Liver (tissue), 9 donors: ENCODE measurements around the gene CHPT1. TPM values are rescaled to one million over a fixed set of nuclear protein-coding genes. Genes with fewer than 3 reads are reported as not detected.

Experiments used
- DNase-seq: peaks from one replicate; pipeline ENCODE4 v3.0.0-alpha.2; 2017; ENCODE audit warnings: low spot score
- H3K27ac ChIP-seq, 2 donors: one replicate each; pipeline ENCODE4 v1.7.0; 2013; ENCODE audit warnings: inconsistent platforms in 2 of 2, low read length in 2 of 2, control low read depth in 1 of 2, low read depth in 1 of 2, mild to moderate bottlenecking in 1 of 2
- H3K27me3 ChIP-seq, 4 donors: one replicate each; pipeline versions ENCODE4 v1.6.1 to v1.7.0; 2013; ENCODE audit warnings: low read length in 3 of 4, inconsistent platforms in 1 of 4, mild to moderate bottlenecking in 1 of 4, moderate library complexity in 1 of 4; ENCODE audit not compliant: control insufficient read depth in 4 of 4, insufficient read depth in 4 of 4
- H3K36me3 ChIP-seq, 4 donors: one replicate each; pipeline versions ENCODE4 v1.6.1 to v1.7.0; 2013; ENCODE audit warnings: low read length in 3 of 4, mild to moderate bottlenecking in 3 of 4, low read depth in 1 of 4, moderate library complexity in 1 of 4; ENCODE audit not compliant: control insufficient read depth in 4 of 4, insufficient read depth in 3 of 4
- H3K4me1 ChIP-seq, 4 donors: one replicate each; pipeline versions ENCODE4 v1.6.1 to v1.7.0; 2013; ENCODE audit warnings: low read length in 3 of 4, mild to moderate bottlenecking in 3 of 4, moderate library complexity in 1 of 4; ENCODE audit not compliant: control insufficient read depth in 4 of 4, insufficient read depth in 4 of 4
- H3K4me3 ChIP-seq, 3 donors: one replicate each; pipeline versions ENCODE4 v1.6.1 to v1.7.0; 2013; ENCODE audit warnings: low read length in 3 of 3, control low read depth in 1 of 3, low read depth in 1 of 3, mild to moderate bottlenecking in 1 of 3
- H3K9ac ChIP-seq, 2 donors: one replicate each; pipeline ENCODE4 v1.7.0; 2013; ENCODE audit warnings: low read length in 2 of 2, mild to moderate bottlenecking in 2 of 2, moderate library complexity in 2 of 2, control low read depth in 1 of 2, low read depth in 1 of 2
- H3K9me3 ChIP-seq, 4 donors: one replicate each; pipeline versions ENCODE4 v1.6.1 to v1.7.0; 2013; ENCODE audit warnings: low read length in 3 of 4; ENCODE audit not compliant: control insufficient read depth in 4 of 4
- EGR1 ChIP-seq, 2 donors: IDR thresholded peaks; 2 replicates each; pipeline ENCODE4 v1.6.1; 2016 to 2018; ENCODE audit warnings: antibody characterized with exemption in 2 of 2, low read depth in 2 of 2
- FOXA1 ChIP-seq: IDR thresholded peaks from 2 replicates; pipeline ENCODE4 v1.6.1; 2016; ENCODE audit warnings: antibody characterized with exemption
- FOXA2 ChIP-seq: IDR thresholded peaks from 2 replicates; pipeline ENCODE4 v1.6.1; 2016; ENCODE audit warnings: antibody characterized with exemption
- GABPA ChIP-seq, 2 donors: IDR thresholded peaks in 1 of 2; conservative IDR thresholded peaks in 1 of 2; 2 replicates each; pipeline ENCODE4 v1.6.1; 2016; ENCODE audit warnings: antibody characterized with exemption in 2 of 2, mild to moderate bottlenecking in 1 of 2, moderate library complexity in 1 of 2
- HNF4A ChIP-seq, 2 donors: conservative IDR thresholded peaks; 2 replicates each; pipeline ENCODE4 v1.6.1; 2016; ENCODE audit warnings: antibody characterized with exemption in 2 of 2, mild to moderate bottlenecking in 2 of 2
- HNF4G ChIP-seq: IDR thresholded peaks from 2 replicates; pipeline ENCODE4 v1.6.1; 2016; ENCODE audit warnings: antibody characterized with exemption
- JUND ChIP-seq, 2 donors: IDR thresholded peaks; 2 replicates each; pipeline ENCODE4 v1.6.1; 2016; ENCODE audit warnings: antibody characterized with exemption in 2 of 2
- NR2F2 ChIP-seq: IDR thresholded peaks from 2 replicates; pipeline ENCODE4 v1.6.1; 2016; ENCODE audit warnings: antibody characterized with exemption
- RAD21 ChIP-seq, 2 donors: IDR thresholded peaks; 2 replicates each; pipeline ENCODE4 v1.6.1; 2016; ENCODE audit warnings: antibody characterized with exemption in 2 of 2, mild to moderate bottlenecking in 2 of 2
- RXRA ChIP-seq, 2 donors: IDR thresholded peaks; 2 replicates each; pipeline ENCODE4 v1.6.1; 2017 to 2018; ENCODE audit warnings: antibody characterized with exemption in 2 of 2, mild to moderate bottlenecking in 1 of 2
- SP1 ChIP-seq: IDR thresholded peaks from 2 replicates; pipeline ENCODE4 v1.6.1; 2018; ENCODE audit warnings: antibody characterized with exemption, mild to moderate bottlenecking
- TAF1 ChIP-seq: conservative IDR thresholded peaks from 2 replicates; pipeline ENCODE4 v1.6.1; 2016; ENCODE audit warnings: antibody characterized with exemption, mild to moderate bottlenecking
- YY1 ChIP-seq: IDR thresholded peaks from 2 replicates; pipeline ENCODE4 v1.6.1; 2016; ENCODE audit warnings: antibody characterized with exemption, mild to moderate bottlenecking
- WGBS: extraction: QIAGEN DNeasy Blood & Tissue Kit; methylation state at CpG from one replicate; pipeline ENCODE4 v1.1.7; 2013; 5-methylcytosine and 5-hydroxymethylcytosine counted together
- polyA plus RNA-seq, 2 donors: library from polyadenylated mRNA; stranded (reverse) in 1 of 2; unstranded in 1 of 2; fragments of 200-250 nt in 1 of 2; fragments of >200 nt in 1 of 2; fragmentation: Nextera tagmentation in 1 of 2; extraction: Ambion mirVana in 1 of 2; gene quantifications; one replicate each; pipeline versions ENCODE4 v1.2.1 to v1.2.3, GENCODE V29; 2013 to 2015
- total RNA-seq, 2 donors: library from RNA; depleted of rRNA; stranded (reverse); fragments of >200 nt; gene quantifications; one replicate each; pipeline ENCODE4 v1.2.3, GENCODE V29; 2014
- TF ChIP-seq, protein P1 (sequence below): IDR thresholded peaks from 2 replicates; pipeline ENCODE4 v1.6.1; 2016; ENCODE audit warnings: antibody characterized with exemption
- TF ChIP-seq, protein P2 (sequence below): IDR thresholded peaks from 2 replicates; pipeline ENCODE4 v1.6.1; 2016; ENCODE audit warnings: antibody characterized with exemption
- TF ChIP-seq, protein P3 (sequence below): IDR thresholded peaks from 2 replicates; pipeline ENCODE4 v1.6.1; 2016; ENCODE audit warnings: antibody characterized with exemption
- TF ChIP-seq, protein P4 (sequence below): fragments of 150-350 bp; IDR thresholded peaks from 2 replicates; pipeline ENCODE4 v1.5.1; 2017; ENCODE audit warnings: improper control_type of control experiment, low read depth, low read length; ENCODE audit not compliant: missing input control
- TF ChIP-seq, protein P5 (sequence below): IDR thresholded peaks from 2 replicates; pipeline ENCODE4 v1.6.1; 2016; ENCODE audit warnings: antibody characterized with exemption, mild to moderate bottlenecking
- donor health status: healthy.
- donor health status: healthy.
- donor health status: healthy.
- donor health status: healthy.
- donor health status: healthy.

CHPT1 gene
- total and polyA plus RNA-seq, 4 donors = 51.5 to 96.6 (median 61.7) TPM

DNA sequence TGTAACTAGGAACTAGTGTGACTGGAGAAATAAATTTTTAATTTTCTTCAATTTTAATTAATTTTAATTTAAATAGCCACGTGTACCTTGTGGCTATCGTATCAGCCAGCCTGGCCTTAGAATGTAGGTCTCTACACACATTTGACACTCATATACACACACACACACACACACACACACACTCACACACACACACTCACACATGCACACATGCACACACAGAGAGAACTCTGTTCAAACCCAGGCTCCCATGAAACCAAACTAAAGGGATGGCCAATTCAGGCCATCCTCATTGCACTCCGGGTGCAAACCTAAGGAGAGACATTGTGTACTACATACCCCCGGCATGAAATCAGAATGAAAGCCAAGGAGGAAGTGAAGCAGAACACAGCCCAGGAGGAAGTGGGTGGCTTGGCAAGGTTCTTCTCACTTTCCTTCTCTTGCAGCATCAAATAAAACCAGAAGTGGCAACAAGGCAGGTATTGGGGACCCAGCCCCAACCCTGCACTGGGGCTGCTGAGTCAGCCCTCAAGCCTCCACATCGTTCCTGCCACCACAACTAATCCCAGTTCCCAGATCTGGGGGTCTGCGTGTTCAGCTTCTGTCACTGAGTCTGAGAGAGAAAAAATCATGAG, 26.2 kb upstream of the CHPT1 start:
- Histone ChIP-seq H3K4me1 (peaks cover 2 to 14% (median 8%) of the 10 kb centered on the region in 4 donors), H3K27ac (no peak overlapping the region), H3K9ac (no peak overlapping the region), H3K27me3 (no peaks in the 10 kb centered on the region), H3K4me3 (no peak overlapping the region), H3K9me3 (no peaks in the 10 kb centered on the region), H3K36me3 (no peaks in the 10 kb centered on the region)
- no peak for DNase-seq
- 77% methylated on average over 6 of the region's 6 CpGs for WGBS
- no peak for TF ChIP-seq RXRA (IDR thresholded peaks at IDR 0.05)
- TF ChIP-seq, protein P1, sequence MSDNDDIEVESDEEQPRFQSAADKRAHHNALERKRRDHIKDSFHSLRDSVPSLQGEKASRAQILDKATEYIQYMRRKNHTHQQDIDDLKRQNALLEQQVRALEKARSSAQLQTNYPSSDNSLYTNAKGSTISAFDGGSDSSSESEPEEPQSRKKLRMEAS = no peak
- TF ChIP-seq HNF4A (conservative IDR thresholded peaks at IDR 0.05) = no peak
- no peak for TF ChIP-seq TAF1
- TF ChIP-seq JUND (IDR thresholded peaks at IDR 0.05) = no peak
- no peak for TF ChIP-seq GABPA (IDR thresholded peaks at IDR 0.05 in 1 of 2, conservative IDR thresholded peaks at IDR 0.05 in 1 of 2)
- TF ChIP-seq YY1 = no peak
- no peak for TF ChIP-seq HNF4G
- TF ChIP-seq, protein P2, sequence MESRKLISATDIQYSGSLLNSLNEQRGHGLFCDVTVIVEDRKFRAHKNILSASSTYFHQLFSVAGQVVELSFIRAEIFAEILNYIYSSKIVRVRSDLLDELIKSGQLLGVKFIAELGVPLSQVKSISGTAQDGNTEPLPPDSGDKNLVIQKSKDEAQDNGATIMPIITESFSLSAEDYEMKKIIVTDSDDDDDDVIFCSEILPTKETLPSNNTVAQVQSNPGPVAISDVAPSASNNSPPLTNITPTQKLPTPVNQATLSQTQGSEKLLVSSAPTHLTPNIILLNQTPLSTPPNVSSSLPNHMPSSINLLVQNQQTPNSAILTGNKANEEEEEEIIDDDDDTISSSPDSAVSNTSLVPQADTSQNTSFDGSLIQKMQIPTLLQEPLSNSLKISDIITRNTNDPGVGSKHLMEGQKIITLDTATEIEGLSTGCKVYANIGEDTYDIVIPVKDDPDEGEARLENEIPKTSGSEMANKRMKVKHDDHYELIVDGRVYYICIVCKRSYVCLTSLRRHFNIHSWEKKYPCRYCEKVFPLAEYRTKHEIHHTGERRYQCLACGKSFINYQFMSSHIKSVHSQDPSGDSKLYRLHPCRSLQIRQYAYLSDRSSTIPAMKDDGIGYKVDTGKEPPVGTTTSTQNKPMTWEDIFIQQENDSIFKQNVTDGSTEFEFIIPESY = no peak
- TF ChIP-seq, protein P3, sequence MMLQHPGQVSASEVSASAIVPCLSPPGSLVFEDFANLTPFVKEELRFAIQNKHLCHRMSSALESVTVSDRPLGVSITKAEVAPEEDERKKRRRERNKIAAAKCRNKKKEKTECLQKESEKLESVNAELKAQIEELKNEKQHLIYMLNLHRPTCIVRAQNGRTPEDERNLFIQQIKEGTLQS = no peak
- TF ChIP-seq, protein P4, sequence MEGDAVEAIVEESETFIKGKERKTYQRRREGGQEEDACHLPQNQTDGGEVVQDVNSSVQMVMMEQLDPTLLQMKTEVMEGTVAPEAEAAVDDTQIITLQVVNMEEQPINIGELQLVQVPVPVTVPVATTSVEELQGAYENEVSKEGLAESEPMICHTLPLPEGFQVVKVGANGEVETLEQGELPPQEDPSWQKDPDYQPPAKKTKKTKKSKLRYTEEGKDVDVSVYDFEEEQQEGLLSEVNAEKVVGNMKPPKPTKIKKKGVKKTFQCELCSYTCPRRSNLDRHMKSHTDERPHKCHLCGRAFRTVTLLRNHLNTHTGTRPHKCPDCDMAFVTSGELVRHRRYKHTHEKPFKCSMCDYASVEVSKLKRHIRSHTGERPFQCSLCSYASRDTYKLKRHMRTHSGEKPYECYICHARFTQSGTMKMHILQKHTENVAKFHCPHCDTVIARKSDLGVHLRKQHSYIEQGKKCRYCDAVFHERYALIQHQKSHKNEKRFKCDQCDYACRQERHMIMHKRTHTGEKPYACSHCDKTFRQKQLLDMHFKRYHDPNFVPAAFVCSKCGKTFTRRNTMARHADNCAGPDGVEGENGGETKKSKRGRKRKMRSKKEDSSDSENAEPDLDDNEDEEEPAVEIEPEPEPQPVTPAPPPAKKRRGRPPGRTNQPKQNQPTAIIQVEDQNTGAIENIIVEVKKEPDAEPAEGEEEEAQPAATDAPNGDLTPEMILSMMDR = no peak
- no peak for TF ChIP-seq FOXA2
- TF ChIP-seq NR2F2 = no peak
- no peak for TF ChIP-seq SP1
- no peak for TF ChIP-seq FOXA1
- TF ChIP-seq, protein P5, sequence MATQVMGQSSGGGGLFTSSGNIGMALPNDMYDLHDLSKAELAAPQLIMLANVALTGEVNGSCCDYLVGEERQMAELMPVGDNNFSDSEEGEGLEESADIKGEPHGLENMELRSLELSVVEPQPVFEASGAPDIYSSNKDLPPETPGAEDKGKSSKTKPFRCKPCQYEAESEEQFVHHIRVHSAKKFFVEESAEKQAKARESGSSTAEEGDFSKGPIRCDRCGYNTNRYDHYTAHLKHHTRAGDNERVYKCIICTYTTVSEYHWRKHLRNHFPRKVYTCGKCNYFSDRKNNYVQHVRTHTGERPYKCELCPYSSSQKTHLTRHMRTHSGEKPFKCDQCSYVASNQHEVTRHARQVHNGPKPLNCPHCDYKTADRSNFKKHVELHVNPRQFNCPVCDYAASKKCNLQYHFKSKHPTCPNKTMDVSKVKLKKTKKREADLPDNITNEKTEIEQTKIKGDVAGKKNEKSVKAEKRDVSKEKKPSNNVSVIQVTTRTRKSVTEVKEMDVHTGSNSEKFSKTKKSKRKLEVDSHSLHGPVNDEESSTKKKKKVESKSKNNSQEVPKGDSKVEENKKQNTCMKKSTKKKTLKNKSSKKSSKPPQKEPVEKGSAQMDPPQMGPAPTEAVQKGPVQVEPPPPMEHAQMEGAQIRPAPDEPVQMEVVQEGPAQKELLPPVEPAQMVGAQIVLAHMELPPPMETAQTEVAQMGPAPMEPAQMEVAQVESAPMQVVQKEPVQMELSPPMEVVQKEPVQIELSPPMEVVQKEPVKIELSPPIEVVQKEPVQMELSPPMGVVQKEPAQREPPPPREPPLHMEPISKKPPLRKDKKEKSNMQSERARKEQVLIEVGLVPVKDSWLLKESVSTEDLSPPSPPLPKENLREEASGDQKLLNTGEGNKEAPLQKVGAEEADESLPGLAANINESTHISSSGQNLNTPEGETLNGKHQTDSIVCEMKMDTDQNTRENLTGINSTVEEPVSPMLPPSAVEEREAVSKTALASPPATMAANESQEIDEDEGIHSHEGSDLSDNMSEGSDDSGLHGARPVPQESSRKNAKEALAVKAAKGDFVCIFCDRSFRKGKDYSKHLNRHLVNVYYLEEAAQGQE = no peak
- TF ChIP-seq RAD21 (IDR thresholded peaks at IDR 0.05) = no peak
- TF ChIP-seq EGR1 (IDR thresholded peaks at IDR 0.05; ENCODE audit: low read depth in 2 of 2) = no peak
